Lower lobe of right lung (tissue), 2 donors: ENCODE data around the gene TTLL12. TPM values are rescaled to one million over a fixed set of nuclear protein-coding genes. Genes with fewer than 3 reads are reported as not detected.

Experiments used
- ATAC-seq, 2 donors: fragments of 200-7000 bp; cut with Tn5 transposase; one replicate each; pipeline ENCODE4 v1.9.1; 2020 to 2022; ENCODE audit warnings: mild to moderate bottlenecking in 2 of 2, moderate library complexity in 2 of 2
- DNase-seq: peaks from one replicate; pipeline ENCODE4 v3.0.0-alpha.2; 2020
- H3K27ac ChIP-seq: fragments of 200-600 bp; one replicate; pipeline ENCODE4 v1.8.0; 2022
- H3K27me3 ChIP-seq: fragments of 200-600 bp; one replicate; pipeline ENCODE4 v1.8.0; 2022; ENCODE audit warnings: low read depth
- H3K36me3 ChIP-seq: fragments of 200-600 bp; one replicate; pipeline ENCODE4 v1.8.0; 2022; ENCODE audit warnings: mild to moderate bottlenecking
- H3K4me1 ChIP-seq: fragments of 200-600 bp; one replicate; pipeline ENCODE4 v1.8.0; 2022
- H3K4me3 ChIP-seq: fragments of 200-600 bp; one replicate; pipeline ENCODE4 v1.8.0; 2022; ENCODE audit warnings: mild to moderate bottlenecking
- H3K9me3 ChIP-seq: fragments of 200-600 bp; one replicate; pipeline ENCODE4 v1.8.0; 2022
- CTCF ChIP-seq: fragments of 200-600 bp; IDR thresholded peaks from one replicate; pipeline ENCODE4 v1.8.0; 2022; ENCODE audit warnings: antibody characterized with exemption, mild to moderate bottlenecking
- intact Hi-C: fragments of 100-400 bp; cut with DNase I; formaldehyde crosslinking; loops from one replicate; pipeline ENCODE4 v1.11.0; 2022
- total RNA-seq: library from RNA; stranded (reverse); fragmentation: NEBNext Ultra II Directional; extraction: Animal tissue kit (Norgen Biotek cat#: 25700); gene quantifications from one replicate; pipeline ENCODE4 v1.2.1, GENCODE V29; 2021
- donor health status: DM: no; HTN: yes; CAD: no; lungs with severe emphysema.

TTLL12 gene
- total RNA-seq, 1 donor from 2014 or later = 21.6 TPM

- no peak for ATAC-seq
- no peak overlapping the region for H3K27ac ChIP-seq
- intact Hi-C loops = no loop called here
Measured at GRCh38 chr22:43134553-43134952, 52.4 kb downstream of the TTLL12 start.

GRCh38 chr22:43133401-43133800 is 53.5 kb downstream of the TTLL12 start:
- H3K36me3 ChIP-seq = peaks cover 61% of the 10 kb centered on the region
- H3K4me1 ChIP-seq = peaks cover 31% of the 10 kb centered on the region
- no peak for DNase-seq
- no peak for ATAC-seq
- H3K27me3 ChIP-seq = no peaks in the 10 kb centered on the region
- H3K27ac ChIP-seq = no peak overlapping the region
- intact Hi-C loops = no loop called here
- no peak overlapping the region for H3K4me3 ChIP-seq
- no peak for TF ChIP-seq CTCF
- H3K9me3 ChIP-seq = no peaks in the 10 kb centered on the region

More at GRCh38 chr22:43134553-43134952, 52.4 kb downstream of the TTLL12 start:
- Histone ChIP-seq H3K4me3 (no peak overlapping the region), H3K9me3 (no peaks in the 10 kb centered on the region), H3K36me3 (peaks cover 72% of the 10 kb centered on the region), H3K27me3 (no peaks in the 10 kb centered on the region), H3K4me1 (peaks cover 23% of the 10 kb centered on the region)
- DNase-seq = no peak
- no peak for TF ChIP-seq CTCF

GRCh38 chr22:43131773-43132501 is 55.0 kb downstream of the TTLL12 start:
- no peak for TF ChIP-seq CTCF
- DNase-seq (no peak), ATAC-seq (no peak)
- Histone ChIP-seq H3K36me3 (peaks cover 47% of the 10 kb centered on the region), H3K4me3 (no peak overlapping the region), H3K27ac (no peak overlapping the region), H3K27me3 (no peaks in the 10 kb centered on the region), H3K9me3 (no peaks in the 10 kb centered on the region), H3K4me1 (peaks cover 30% of the 10 kb centered on the region)
- intact Hi-C loops = no loop called here

- intact Hi-C loops = no loop called here
- TF ChIP-seq CTCF = no peak
- ATAC-seq = no peak
Measured at GRCh38 chr22:43129426-43130425, 57.2 kb downstream of the TTLL12 start.

GRCh38 chr22:43128928-43129424 is 58.0 kb downstream of the TTLL12 start:
- H3K27ac ChIP-seq = no peak overlapping the region
- intact Hi-C loops = no loop called here
- DNase-seq = no peak
- TF ChIP-seq CTCF = no peak
- H3K4me1 ChIP-seq = peaks cover 19% of the 10 kb centered on the region
- ATAC-seq = peak; percentile 22 to 39
- no peak overlapping the region for H3K4me3 ChIP-seq
- no peaks in the 10 kb centered on the region for H3K27me3 ChIP-seq
- no peaks in the 10 kb centered on the region for H3K9me3 ChIP-seq
- peaks cover 21% of the 10 kb centered on the region for H3K36me3 ChIP-seq

More at GRCh38 chr22:43129426-43130425, 57.2 kb downstream of the TTLL12 start:
- Histone ChIP-seq H3K36me3 (peaks cover 28% of the 10 kb centered on the region), H3K27ac (no peak overlapping the region), H3K4me3 (no peak overlapping the region), H3K9me3 (no peaks in the 10 kb centered on the region), H3K4me1 (peaks cover 19% of the 10 kb centered on the region), H3K27me3 (no peaks in the 10 kb centered on the region)
- DNase-seq = no peak
